Measurements from ENCODE around the gene ZNF358. TPM values are rescaled to one million over a fixed set of nuclear protein-coding genes. Genes with fewer than 3 reads are reported as not detected.

ZNF358 gene
- total and polyA plus RNA-seq, 2 of the 13 experiments (the other 11 are each of a cell fraction or from before 2014, with no cell fraction given), result 9.1 to 37.0 TPM

DNA sequence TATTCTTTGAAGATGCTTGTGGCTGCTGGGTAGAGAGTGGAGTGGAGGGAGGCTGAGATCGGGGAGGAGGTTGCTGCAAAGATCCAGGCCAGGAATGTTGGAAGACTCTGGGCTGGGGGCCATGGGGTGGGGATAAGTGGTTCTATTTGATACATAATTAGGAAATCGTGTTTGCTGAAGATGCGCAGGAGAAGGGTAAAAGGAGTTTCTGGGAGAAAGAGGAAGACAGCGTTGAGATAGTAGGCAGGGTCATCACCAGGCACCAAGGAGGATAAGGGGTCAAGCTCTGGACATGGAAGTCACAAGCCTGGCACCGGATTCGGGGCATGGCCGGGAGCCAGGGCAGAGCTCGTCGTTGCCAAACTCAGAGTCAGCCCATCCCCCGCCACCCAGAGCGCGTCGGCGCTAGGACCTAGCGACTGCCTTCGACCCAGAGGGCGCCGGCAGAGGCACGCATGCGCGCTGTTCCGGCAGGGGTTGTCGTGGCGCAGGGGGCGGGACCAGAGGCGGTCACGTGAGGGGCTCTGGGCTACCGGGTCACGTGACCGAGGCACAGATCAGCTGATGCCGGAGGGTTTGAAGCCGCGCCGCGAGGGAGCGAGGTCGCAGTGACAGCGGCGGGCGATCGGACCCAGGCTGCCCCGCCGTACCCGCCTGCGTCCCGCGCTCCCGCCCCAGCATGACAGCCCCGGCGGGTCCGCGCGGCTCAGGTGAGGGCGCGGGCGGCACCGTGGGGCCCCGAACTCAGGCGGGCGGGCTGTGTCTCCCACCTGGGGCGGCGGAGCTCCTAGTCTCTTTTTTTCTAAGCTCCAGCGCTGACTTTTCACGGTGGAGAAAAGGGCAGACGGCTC is 6.4 kb downstream of the ZNF358 start, which contains the start of gene MCOLN1 (continued):
- TF ChIP-seq SOX13 (IDR thresholded peaks at IDR 0.05) (no peak), SOX13 (CRISPR knock-in tag; conservative IDR thresholded peaks at IDR 0.05 in 1 of 2, IDR thresholded peaks at IDR 0.05 in 1 of 2) (no peak), MED13 (CRISPR knock-in tag; IDR thresholded peaks at IDR 0.05) (peak; percentile 74; the same call in 1 of the 2 replicates), ADNP (CRISPR knock-in tag; IDR thresholded peaks at IDR 0.05) (no peak), CAMTA2 (CRISPR knock-in tag; IDR thresholded peaks at IDR 0.05; ENCODE audit: borderline replicate concordance) (no peak), ZNF83 (CRISPR knock-in tag; IDR thresholded peaks at IDR 0.05; ENCODE audit: borderline replicate concordance) (no peak), ZMAT3 (CRISPR knock-in tag; conservative IDR thresholded peaks at IDR 0.05) (peak; percentile 26; the same call in 1 of the 2 replicates), CCDC6 (CRISPR knock-in tag; IDR thresholded peaks at IDR 0.05) (peak; percentile 29; the same call in 1 of the 2 replicates), SAFB2 (CRISPR knock-in tag; IDR thresholded peaks at IDR 0.05; ENCODE audit: borderline replicate concordance, low read depth) (no peak; the same call in 1 of the 2 replicates), ARHGAP35 (CRISPR knock-in tag; IDR thresholded peaks at IDR 0.05; ENCODE audit: borderline replicate concordance) (peak; percentile 77), NPAS2 (CRISPR knock-in tag; IDR thresholded peaks at IDR 0.05; ENCODE audit: borderline replicate concordance) (no peak), DNMT3B (CRISPR knock-in tag; conservative IDR thresholded peaks at IDR 0.05) (peak; percentile 79; the same call in 1 of the 2 replicates), HDAC1 (CRISPR knock-in tag; IDR thresholded peaks at IDR 0.05) (peak; percentile 99)
- TF ChIP-seq, protein P1, sequence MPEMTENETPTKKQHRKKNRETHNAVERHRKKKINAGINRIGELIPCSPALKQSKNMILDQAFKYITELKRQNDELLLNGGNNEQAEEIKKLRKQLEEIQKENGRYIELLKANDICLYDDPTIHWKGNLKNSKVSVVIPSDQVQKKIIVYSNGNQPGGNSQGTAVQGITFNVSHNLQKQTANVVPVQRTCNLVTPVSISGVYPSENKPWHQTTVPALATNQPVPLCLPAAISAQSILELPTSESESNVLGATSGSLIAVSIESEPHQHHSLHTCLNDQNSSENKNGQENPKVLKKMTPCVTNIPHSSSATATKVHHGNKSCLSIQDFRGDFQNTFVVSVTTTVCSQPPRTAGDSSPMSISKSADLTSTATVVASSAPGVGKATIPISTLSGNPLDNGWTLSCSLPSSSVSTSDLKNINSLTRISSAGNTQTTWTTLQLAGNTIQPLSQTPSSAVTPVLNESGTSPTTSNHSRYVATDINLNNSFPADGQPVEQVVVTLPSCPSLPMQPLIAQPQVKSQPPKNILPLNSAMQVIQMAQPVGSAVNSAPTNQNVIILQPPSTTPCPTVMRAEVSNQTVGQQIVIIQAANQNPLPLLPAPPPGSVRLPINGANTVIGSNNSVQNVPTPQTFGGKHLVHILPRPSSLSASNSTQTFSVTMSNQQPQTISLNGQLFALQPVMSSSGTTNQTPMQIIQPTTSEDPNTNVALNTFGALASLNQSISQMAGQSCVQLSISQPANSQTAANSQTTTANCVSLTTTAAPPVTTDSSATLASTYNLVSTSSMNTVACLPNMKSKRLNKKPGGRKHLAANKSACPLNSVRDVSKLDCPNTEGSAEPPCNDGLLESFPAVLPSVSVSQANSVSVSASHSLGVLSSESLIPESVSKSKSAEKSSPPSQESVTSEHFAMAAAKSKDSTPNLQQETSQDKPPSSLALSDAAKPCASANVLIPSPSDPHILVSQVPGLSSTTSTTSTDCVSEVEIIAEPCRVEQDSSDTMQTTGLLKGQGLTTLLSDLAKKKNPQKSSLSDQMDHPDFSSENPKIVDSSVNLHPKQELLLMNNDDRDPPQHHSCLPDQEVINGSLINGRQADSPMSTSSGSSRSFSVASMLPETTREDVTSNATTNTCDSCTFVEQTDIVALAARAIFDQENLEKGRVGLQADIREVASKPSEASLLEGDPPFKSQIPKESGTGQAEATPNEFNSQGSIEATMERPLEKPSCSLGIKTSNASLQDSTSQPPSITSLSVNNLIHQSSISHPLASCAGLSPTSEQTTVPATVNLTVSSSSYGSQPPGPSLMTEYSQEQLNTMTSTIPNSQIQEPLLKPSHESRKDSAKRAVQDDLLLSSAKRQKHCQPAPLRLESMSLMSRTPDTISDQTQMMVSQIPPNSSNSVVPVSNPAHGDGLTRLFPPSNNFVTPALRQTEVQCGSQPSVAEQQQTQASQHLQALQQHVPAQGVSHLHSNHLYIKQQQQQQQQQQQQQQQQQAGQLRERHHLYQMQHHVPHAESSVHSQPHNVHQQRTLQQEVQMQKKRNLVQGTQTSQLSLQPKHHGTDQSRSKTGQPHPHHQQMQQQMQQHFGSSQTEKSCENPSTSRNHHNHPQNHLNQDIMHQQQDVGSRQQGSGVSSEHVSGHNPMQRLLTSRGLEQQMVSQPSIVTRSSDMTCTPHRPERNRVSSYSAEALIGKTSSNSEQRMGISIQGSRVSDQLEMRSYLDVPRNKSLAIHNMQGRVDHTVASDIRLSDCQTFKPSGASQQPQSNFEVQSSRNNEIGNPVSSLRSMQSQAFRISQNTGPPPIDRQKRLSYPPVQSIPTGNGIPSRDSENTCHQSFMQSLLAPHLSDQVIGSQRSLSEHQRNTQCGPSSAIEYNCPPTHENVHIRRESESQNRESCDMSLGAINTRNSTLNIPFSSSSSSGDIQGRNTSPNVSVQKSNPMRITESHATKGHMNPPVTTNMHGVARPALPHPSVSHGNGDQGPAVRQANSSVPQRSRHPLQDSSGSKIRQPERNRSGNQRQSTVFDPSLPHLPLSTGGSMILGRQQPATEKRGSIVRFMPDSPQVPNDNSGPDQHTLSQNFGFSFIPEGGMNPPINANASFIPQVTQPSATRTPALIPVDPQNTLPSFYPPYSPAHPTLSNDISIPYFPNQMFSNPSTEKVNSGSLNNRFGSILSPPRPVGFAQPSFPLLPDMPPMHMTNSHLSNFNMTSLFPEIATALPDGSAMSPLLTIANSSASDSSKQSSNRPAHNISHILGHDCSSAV (CRISPR knock-in tag; IDR thresholded peaks at IDR 0.05; ENCODE audit: borderline replicate concordance), result no peak
- TF ChIP-seq, protein P2, sequence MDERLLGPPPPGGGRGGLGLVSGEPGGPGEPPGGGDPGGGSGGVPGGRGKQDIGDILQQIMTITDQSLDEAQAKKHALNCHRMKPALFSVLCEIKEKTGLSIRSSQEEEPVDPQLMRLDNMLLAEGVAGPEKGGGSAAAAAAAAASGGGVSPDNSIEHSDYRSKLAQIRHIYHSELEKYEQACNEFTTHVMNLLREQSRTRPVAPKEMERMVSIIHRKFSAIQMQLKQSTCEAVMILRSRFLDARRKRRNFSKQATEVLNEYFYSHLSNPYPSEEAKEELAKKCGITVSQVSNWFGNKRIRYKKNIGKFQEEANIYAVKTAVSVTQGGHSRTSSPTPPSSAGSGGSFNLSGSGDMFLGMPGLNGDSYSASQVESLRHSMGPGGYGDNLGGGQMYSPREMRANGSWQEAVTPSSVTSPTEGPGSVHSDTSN (CRISPR knock-in tag; IDR thresholded peaks at IDR 0.05), result 0 out of 2 replicates have a peak, but pooled peaks have one; percentile 18
- TF ChIP-seq, protein P3, sequence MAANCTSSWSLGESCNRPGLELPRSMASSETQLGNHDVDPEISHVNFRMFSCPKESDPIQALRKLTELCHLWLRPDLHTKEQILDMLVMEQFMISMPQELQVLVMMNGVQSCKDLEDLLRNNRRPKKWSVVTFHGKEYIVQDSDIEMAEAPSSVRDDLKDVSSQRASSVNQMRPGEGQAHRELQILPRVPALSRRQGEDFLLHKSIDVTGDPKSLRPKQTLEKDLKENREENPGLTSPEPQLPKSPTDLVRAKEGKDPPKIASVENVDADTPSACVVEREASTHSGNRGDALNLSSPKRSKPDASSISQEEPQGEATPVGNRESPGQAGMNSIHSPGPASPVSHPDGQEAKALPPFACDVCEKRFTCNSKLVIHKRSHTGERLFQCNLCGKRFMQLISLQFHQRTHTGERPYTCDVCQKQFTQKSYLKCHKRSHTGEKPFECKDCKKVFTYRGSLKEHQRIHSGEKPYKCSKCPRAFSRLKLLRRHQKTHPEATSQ (CRISPR knock-in tag; IDR thresholded peaks at IDR 0.05; ENCODE audit: borderline replicate concordance), result no peak

Measured in HepG2 (cell line).